Lung (tissue), 12 donors: Measurements from ENCODE around the gene SPAG8. TPM values are rescaled to one million over a fixed set of nuclear protein-coding genes. Genes with fewer than 3 reads are reported as not detected.
A peak's percentile ranks its signal among the peaks of the same experiment; 100 is the strongest.

Experiments used
- ATAC-seq: fragments of 200-7000 bp; cut with Tn5 transposase; one replicate; pipeline ENCODE4 v1.9.1; 2020; ENCODE audit warnings: moderate number of reproducible peaks; ENCODE audit not compliant: insufficient read depth, low FRiP score
- DNase-seq, 3 donors: peaks; one replicate each; pipeline ENCODE4 v3.0.0-alpha.2; 2013 to 2017
- H3K27ac ChIP-seq, 2 donors: one replicate each; pipeline ENCODE4 v1.5.1; 2013; ENCODE audit warnings: mild to moderate bottlenecking in 2 of 2, moderate library complexity in 2 of 2, control low read depth in 1 of 2, inconsistent platforms in 1 of 2, low read depth in 1 of 2, low read length in 1 of 2
- H3K27me3 ChIP-seq, 3 donors: one replicate each; pipeline ENCODE4 v1.5.1; 2013; ENCODE audit warnings: low read length in 2 of 3; ENCODE audit not compliant: control insufficient read depth in 3 of 3, insufficient read depth in 3 of 3
- H3K36me3 ChIP-seq, 4 donors: one replicate each; pipeline ENCODE4 v1.5.1; 2013; ENCODE audit warnings: low read length in 4 of 4, mild to moderate bottlenecking in 1 of 4, moderate library complexity in 1 of 4; ENCODE audit not compliant: control insufficient read depth in 4 of 4, insufficient read depth in 4 of 4
- H3K4me1 ChIP-seq, 5 donors: one replicate each; pipeline ENCODE4 v1.5.1; 2013; ENCODE audit warnings: low read length in 5 of 5, mild to moderate bottlenecking in 2 of 5, moderate library complexity in 1 of 5; ENCODE audit not compliant: control insufficient read depth in 5 of 5, insufficient read depth in 5 of 5
- H3K4me3 ChIP-seq: one replicate; pipeline ENCODE4 v1.5.1; 2013; ENCODE audit warnings: mild to moderate bottlenecking, control low read depth, moderate library complexity
- H3K9ac ChIP-seq, 2 donors: one replicate each; pipeline ENCODE4 v1.5.1; 2013; ENCODE audit warnings: low read length in 2 of 2, control low read depth in 1 of 2; ENCODE audit not compliant: insufficient read depth in 1 of 2
- H3K9me3 ChIP-seq, 4 donors: one replicate each; pipeline ENCODE4 v1.5.1; 2013; ENCODE audit warnings: low read length in 3 of 4, mild to moderate bottlenecking in 1 of 4, moderate library complexity in 1 of 4; ENCODE audit not compliant: control insufficient read depth in 4 of 4, insufficient read depth in 3 of 4
- CTCF ChIP-seq: IDR thresholded peaks from 2 replicates; pipeline ENCODE4 v1.5.1; 2012; ENCODE audit warnings: mild to moderate bottlenecking; ENCODE audit errors: control extremely low read depth, extremely low read depth
- WGBS, 2 donors: extraction: QIAGEN DNeasy Blood & Tissue Kit; methylation state at CpG; one replicate each; pipeline ENCODE4 v1.1.7; 2013; 5-methylcytosine and 5-hydroxymethylcytosine counted together
- polyA plus RNA-seq, 2 donors: library from polyadenylated mRNA; stranded (reverse); fragments of 200-250 nt; gene quantifications; one replicate each; pipeline ENCODE4 v1.2.1, GENCODE V29; 2013
- total RNA-seq, 2 donors: library from RNA; depleted of rRNA in 1 of 2; stranded (reverse); fragments of >200 nt in 1 of 2; gene quantifications; one replicate each; pipeline ENCODE4 v1.2.1, GENCODE V29; 2014 to 2021
- donor health status: control.
- donor health status: control.
- donor health status: Bipolar disorder and iron deficiency.
- donor health status: healthy.
- donor health status: DM: yes; HTN: yes; CAD: no.

SPAG8 gene
- total and polyA plus RNA-seq, 4 donors, result 5.8 to 20.6 (median 9.0) TPM

- no peaks in the 10 kb centered on the region for H3K27me3 ChIP-seq
- WGBS, 2 donors, result 86 to 88% methylated on average over 1 of the region's 1 CpG
- DNase-seq (no peak), ATAC-seq (no peak)
- no peaks in the 10 kb centered on the region for H3K9me3 ChIP-seq
- peaks cover 0 to 13% (median 3%) of the 10 kb centered on the region in 5 donors for H3K4me1 ChIP-seq
- H3K36me3 ChIP-seq, result peaks cover 0 to 1% (median 0%) of the 10 kb centered on the region in 4 donors
- no peak for TF ChIP-seq CTCF
- H3K4me3 ChIP-seq, result no peak overlapping the region
- no peak overlapping the region for H3K27ac ChIP-seq
- H3K9ac ChIP-seq, result no peak overlapping the region
Observed at GRCh38 chr9:35763803-35764202, 48.3 kb downstream of the SPAG8 start.

- no peak overlapping the region for H3K27ac ChIP-seq
- TF ChIP-seq CTCF, result no peak
- ATAC-seq, result no peak
Observed at GRCh38 chr9:35763181-35763580, 48.9 kb downstream of the SPAG8 start.

DNA sequence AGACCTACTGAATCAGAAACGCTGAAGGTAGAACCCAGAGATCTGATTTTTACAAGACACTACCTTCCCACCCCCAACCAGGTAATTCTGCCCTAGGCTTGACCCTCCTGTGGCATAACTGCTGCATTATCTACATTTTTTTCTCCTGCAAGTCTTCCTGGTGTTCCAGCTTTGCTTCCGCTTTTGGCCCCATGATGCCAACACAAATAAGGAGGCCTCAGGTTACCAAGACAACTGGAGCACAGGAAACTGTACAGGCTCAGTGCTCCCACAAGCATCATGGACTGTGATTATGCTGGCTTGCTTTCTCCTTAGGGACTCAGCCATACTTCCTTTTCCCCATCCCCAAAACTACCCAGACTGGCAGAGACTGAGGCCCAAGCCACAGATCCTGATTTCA, 51.4 kb downstream of the SPAG8 start:
- peaks cover 0 to 23% (median 13%) of the 10 kb centered on the region in 5 donors for H3K4me1 ChIP-seq

More at GRCh38 chr9:35763181-35763580, 48.9 kb downstream of the SPAG8 start:
- Histone ChIP-seq H3K36me3 (peaks cover 0 to 1% (median 0%) of the 10 kb centered on the region in 4 donors), H3K4me3 (no peak overlapping the region), H3K4me1 (peaks cover 0 to 13% (median 4%) of the 10 kb centered on the region in 5 donors), H3K9me3 (no peaks in the 10 kb centered on the region), H3K9ac (no peak overlapping the region), H3K27me3 (no peaks in the 10 kb centered on the region)
- DNase-seq, result no peak
- 86 to 95% methylated on average over 2 of the region's 2 CpGs for WGBS, 2 donors

More for the DNA sequence above, 51.4 kb downstream of the SPAG8 start:
- TF ChIP-seq CTCF, result no peak
- Histone ChIP-seq H3K27ac (peak overlapping the region in 1 of 2 donors; percentile 17), H3K4me3 (no peak overlapping the region), H3K9me3 (no peaks in the 10 kb centered on the region), H3K36me3 (peaks cover 0 to 1% (median 0%) of the 10 kb centered on the region in 4 donors), H3K27me3 (no peaks in the 10 kb centered on the region), H3K9ac (no peak overlapping the region)
- 45 to 59% methylated on average over 2 of the region's 2 CpGs for WGBS, 2 donors
- DNase-seq (peak in 2 of 3 donors; percentile 28 to 51), ATAC-seq (no peak)
